Smooth muscle cell (in vitro differentiated cells): ENCODE data around the gene TTC1. TPM values are rescaled to one million over a fixed set of nuclear protein-coding genes. Genes with fewer than 3 reads are reported as not detected.

Experiments used
- DNase-seq: peaks from one replicate; lab custom pipeline; 2025; ENCODE audit not compliant: unreplicated experiment; lab: John Stamatoyannopoulos, UW
- H2AFZ ChIP-seq: fragments of 200-600 bp; sonication (generic); 2 replicates; pipeline ENCODE4 v1.6.0; 2016; ENCODE audit warnings: antibody characterized with exemption, low read depth, mild to moderate bottlenecking
- H3F3A ChIP-seq: fragments of 200-600 bp; sonication (generic); 2 replicates; pipeline ENCODE4 v1.6.0; 2017; ENCODE audit warnings: antibody characterized with exemption, low read depth
- H3K27ac ChIP-seq: fragments of 200-600 bp; sonication (generic); 2 replicates; pipeline ENCODE4 v1.5.1; 2016; ENCODE audit warnings: low read depth, mild to moderate bottlenecking
- H3K27me3 ChIP-seq: fragments of 200-600 bp; sonication (generic); 2 replicates; pipeline ENCODE4 v1.6.1; 2016; ENCODE audit warnings: low read depth, mild to moderate bottlenecking
- H3K36me3 ChIP-seq: fragments of 200-600 bp; sonication (generic); 2 replicates; pipeline ENCODE4 v1.5.1; 2016; ENCODE audit warnings: low read depth
- H3K4me1 ChIP-seq: fragments of 200-600 bp; sonication (generic); 2 replicates; pipeline ENCODE4 v1.5.1; 2016; ENCODE audit warnings: low read depth
- H3K4me2 ChIP-seq: fragments of 200-600 bp; sonication (generic); 2 replicates; pipeline ENCODE4 v1.6.0; 2016; ENCODE audit warnings: mild to moderate bottlenecking
- H3K4me3 ChIP-seq: fragments of 200-600 bp; sonication (generic); 2 replicates; pipeline ENCODE4 v1.5.1; 2016; ENCODE audit warnings: mild to moderate bottlenecking
- H3K79me2 ChIP-seq: fragments of 200-600 bp; sonication (generic); 2 replicates; pipeline ENCODE4 v1.6.0; 2016; ENCODE audit warnings: low read depth, mild to moderate bottlenecking
- H3K9ac ChIP-seq: fragments of 200-600 bp; sonication (generic); 2 replicates; pipeline ENCODE4 v1.6.0; 2016; ENCODE audit warnings: low read depth
- H3K9me3 ChIP-seq: fragments of 200-600 bp; sonication (generic); replicated peaks from 2 replicates; pipeline ENCODE4 v1.5.1; 2016; ENCODE audit warnings: low read depth
- H4K20me1 ChIP-seq: fragments of 200-600 bp; sonication (generic); 2 replicates; pipeline ENCODE4 v1.6.0; 2016; ENCODE audit warnings: low read depth
- CTCF ChIP-seq: fragments of 200-600 bp; sonication (generic); IDR thresholded peaks from 2 replicates; pipeline ENCODE4 v1.5.1; 2017; ENCODE audit warnings: borderline replicate concordance, mild to moderate bottlenecking, antibody characterized with exemption; ENCODE audit not compliant: insufficient read depth, poor library complexity, severe bottlenecking
- WGBS: methylation state at CpG from one replicate; pipeline ENCODE4 v1.1.7; 2016; ENCODE audit warnings: low lambda C conversion rate; 5-methylcytosine and 5-hydroxymethylcytosine counted together
- polyA plus RNA-seq: library from polyadenylated mRNA; unstranded; fragments of >200 nt; fragmentation: Nextera tagmentation; extraction: Ambion mirVana; gene quantifications from 2 replicates; pipeline ENCODE4 v1.2.1, GENCODE V29; 2016
- total RNA-seq: library from RNA; depleted of rRNA; stranded (reverse); fragments of >200 nt; gene quantifications from 2 replicates; pipeline ENCODE4 v1.2.3, GENCODE V29; 2014

Gene TTC1
- total and polyA plus RNA-seq, 2 experiments from 2014 or later: 31.5 to 50.7 TPM

- Histone ChIP-seq H3K4me1 (no peaks in the 10 kb centered on the region), H3K4me2 (no peak overlapping the region), H3K79me2 (peaks cover 8% of the 10 kb centered on the region), H3K4me3 (no peak overlapping the region), H3K27ac (no peak overlapping the region), H3K9ac (no peak overlapping the region), H3K27me3 (no peaks in the 10 kb centered on the region), H2AFZ (no peak overlapping the region), H3K9me3 (no peaks in the 10 kb centered on the region), H3K36me3 (no peaks in the 10 kb centered on the region), H4K20me1 (peaks cover 29% of the 10 kb centered on the region), H3F3A (no peaks in the 10 kb centered on the region)
- no peak for TF ChIP-seq CTCF
- DNase-seq: no peak
- WGBS: 84% methylated on average over 3 of the region's 3 CpGs
These were observed 21.9 kb downstream of the TTC1 start for GRCh38 chr5:160030631-160031377.

- Histone ChIP-seq H3K27me3 (no peaks in the 10 kb centered on the region), H3K4me1 (no peaks in the 10 kb centered on the region), H3K9ac (no peak overlapping the region), H2AFZ (no peak overlapping the region), H3K36me3 (no peaks in the 10 kb centered on the region), H3K4me3 (no peak overlapping the region), H3K27ac (no peak overlapping the region), H3K9me3 (no peaks in the 10 kb centered on the region), H3F3A (no peaks in the 10 kb centered on the region), H3K4me2 (no peak overlapping the region), H3K79me2 (no peaks in the 10 kb centered on the region), H4K20me1 (peaks cover 16% of the 10 kb centered on the region)
- 98% methylated on average over 4 of the region's 4 CpGs for WGBS
- no peak for TF ChIP-seq CTCF
- DNase-seq: no peak
These were observed 24.8 kb downstream of the TTC1 start for GRCh38 chr5:160033546-160034252.

- H3K27me3 ChIP-seq: no peaks in the 10 kb centered on the region
- no peaks in the 10 kb centered on the region for H3F3A ChIP-seq
- peaks cover under 1% of the 10 kb centered on the region for H4K20me1 ChIP-seq
- no peaks in the 10 kb centered on the region for H3K36me3 ChIP-seq
- H3K4me3 ChIP-seq: no peak overlapping the region
- no peak overlapping the region for H3K27ac ChIP-seq
- H2AFZ ChIP-seq: no peak overlapping the region
- TF ChIP-seq CTCF: no peak
- no peaks in the 10 kb centered on the region for H3K79me2 ChIP-seq
- no peak overlapping the region for H3K4me2 ChIP-seq
- H3K9me3 ChIP-seq: no peaks in the 10 kb centered on the region
- 100% methylated on average over 1 of the region's 1 CpG for WGBS
- no peak overlapping the region for H3K9ac ChIP-seq
- DNase-seq: no peak
- H3K4me1 ChIP-seq: no peaks in the 10 kb centered on the region
These were observed 27.3 kb downstream of the TTC1 start for GRCh38 chr5:160036243-160036642.
